HG03558 (cell line): ENCODE data around the gene ULK4.

Experiments used
- ATAC-seq: cut with Tn5 transposase; IDR thresholded peaks from one replicate; pipeline ENCODE4 v1.9.1; 2021; ENCODE audit warnings: moderate number of reproducible peaks; ENCODE audit not compliant: unreplicated experiment; ENCODE audit errors: extremely low read depth

The ULK4 gene

DNA sequence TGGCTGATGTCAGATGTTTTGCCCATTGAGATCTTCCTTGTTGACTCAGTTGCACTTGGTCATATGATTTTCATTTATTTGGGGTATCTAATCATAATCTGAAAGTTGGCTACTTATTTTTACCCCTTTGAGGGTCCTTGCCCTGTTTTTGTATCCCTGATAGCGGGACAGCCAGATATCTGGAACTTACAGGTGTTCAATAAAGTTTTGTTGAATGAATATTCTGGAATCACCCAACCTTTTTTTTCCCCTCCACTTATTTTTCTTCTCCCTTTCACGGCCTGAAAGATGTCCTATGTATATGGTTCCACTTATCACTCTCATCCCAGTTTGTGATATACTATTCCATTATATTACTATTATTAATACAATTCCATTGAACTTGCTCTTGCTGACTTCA is 749.8 kb downstream of the ULK4 start:
- ATAC-seq = no peak

DNA sequence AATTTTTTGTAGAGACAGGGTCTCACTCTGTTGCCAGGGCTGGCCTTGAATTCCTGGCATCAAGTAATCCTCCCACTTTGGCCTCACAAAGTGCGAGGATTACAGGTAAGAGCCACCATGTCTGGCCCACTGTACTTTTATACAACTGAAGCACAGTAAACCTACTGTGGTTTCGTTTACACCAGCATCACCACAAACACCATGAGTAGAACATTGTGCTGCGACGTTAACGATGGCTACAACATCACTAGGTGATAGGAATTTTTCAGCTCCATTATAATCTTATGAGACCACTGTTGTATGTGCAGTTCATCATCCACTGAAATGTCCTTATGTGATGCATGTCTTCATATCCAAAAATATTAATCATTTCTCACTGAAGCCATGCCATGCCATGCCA is 750.9 kb downstream of the ULK4 start:
- ATAC-seq = no peak

DNA sequence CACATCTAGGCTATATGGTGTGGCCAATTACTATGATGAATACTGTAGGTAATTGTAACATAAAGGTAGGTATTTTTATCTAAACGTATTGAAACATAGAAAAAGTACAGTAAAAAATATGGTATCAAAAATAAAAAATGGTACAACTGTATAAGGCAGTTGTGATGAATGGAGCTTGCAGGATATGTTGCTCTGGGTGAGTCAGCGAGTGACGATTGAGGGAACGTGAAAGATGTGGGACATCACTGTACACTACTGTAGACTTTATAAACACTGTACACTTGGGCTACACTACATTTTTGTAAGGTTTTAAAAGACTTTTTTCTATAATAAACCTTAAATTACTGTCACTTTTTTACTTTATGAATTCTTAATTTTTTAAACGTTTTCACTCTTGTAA is 752.3 kb downstream of the ULK4 start:
- no peak for ATAC-seq

DNA sequence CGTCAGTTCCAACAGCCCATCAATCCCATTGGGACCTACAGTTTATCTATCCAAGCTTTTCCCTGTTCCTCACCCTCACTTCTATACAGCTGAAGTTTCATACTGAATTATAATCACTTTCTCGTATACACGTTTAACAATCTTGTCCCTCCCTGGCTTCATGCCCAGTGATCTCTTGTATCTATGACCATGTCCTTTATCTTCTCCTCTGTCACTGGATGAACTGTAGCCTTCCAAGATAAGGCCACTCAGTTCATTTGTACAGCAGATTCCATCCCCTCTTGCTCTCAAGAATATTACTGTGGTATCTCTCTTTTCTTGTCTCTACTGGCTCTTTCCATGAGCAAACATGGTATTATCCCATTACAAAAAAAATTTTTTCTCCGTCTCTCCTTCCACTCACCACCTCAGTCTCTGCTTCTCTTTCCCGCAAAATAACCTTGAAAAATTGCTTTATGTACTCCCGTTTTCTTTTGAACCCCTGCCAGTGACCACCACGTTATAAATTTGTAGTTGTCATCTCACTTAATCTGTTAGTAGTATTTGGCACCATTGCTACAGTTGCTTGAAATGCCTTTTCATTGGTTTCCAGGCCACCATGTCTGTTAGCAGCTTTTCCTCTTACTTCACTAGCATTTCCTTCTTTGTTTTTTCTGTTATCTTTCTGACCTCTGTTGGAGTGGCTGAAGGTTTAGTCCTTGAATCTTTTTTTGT is 753.2 kb downstream of the ULK4 start:
- ATAC-seq = no peak

DNA sequence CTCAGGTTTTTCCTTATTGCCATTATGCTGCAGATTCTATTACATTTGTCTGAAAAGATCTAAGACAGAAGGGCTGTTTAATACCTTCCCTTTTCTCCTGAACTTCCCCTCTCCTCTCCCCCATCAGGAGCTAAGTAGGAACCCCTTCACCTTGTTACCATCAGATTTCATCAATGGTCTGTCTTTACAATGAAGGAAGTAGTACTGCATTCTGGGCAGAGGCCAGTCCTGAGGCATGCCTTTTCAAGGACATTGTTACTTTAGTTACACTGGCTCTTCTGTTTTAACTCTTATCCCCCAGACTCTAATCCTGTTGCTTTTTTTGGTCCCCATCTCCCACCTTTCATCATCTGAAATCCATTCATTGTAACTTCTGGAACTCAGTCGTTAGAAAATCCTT is 754.5 kb downstream of the ULK4 start:
- no peak for ATAC-seq

DNA sequence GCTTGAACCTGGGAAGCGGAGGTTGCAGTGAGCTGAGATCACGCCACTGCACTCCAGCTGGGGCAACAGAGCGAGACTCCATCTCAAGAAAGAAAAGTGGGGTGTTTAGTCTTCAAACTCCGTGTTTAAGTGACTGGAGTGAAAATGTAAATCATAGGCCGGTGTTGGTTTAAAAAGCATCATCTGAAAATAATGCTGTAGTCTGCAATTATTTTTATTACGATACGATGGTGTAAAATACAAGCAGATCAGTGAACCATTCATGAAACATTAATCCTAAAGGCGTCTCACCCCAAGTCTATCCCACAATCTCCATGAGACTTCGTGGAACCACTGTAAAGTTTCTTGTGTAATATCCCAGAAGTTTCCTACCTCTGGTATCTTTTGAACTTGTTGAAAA is 756.3 kb downstream of the ULK4 start:
- ATAC-seq = no peak

DNA sequence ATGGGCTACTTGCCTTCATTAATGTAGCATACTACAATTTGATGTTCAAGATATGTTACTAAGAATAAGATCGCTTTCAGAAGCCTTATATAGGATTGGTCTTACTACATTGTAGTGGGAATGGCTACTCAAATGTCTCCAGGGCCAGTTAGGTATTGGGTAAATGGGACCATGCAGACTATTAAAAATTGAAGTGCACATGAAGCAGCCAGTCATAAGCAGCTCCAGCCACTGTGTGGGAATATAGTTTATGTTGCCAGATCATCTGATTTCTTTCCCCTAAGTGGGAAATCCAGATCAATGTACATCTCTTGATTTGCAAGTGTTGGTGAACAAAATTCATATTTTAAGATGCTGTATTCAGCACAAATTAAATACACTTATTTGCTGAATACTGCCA is 757.5 kb downstream of the ULK4 start:
- no peak for ATAC-seq

DNA sequence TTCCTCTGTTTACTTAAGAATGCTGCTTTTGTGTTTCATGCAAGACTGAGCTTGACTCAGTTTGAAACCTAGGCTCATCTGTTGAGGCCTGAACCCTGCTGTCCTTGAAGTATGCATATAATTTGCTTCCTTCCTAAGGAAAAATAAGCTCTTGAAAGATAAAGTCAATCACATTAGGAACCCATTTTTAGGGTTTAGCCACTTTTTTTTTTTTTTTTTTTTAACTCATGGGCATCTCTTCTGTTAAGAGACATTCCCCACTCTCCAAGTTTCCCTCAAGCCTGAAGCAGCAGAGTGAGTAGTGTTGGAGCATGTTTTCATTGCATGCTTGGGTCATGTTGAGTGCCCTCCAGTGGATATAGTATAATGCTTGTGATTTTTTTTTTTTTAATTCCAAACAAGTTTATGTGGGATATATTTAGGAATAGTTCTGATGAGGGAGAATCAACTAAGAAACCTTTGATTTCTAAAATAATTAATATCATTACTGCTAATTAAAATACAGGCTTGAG is 759.0 kb downstream of the ULK4 start:
- no peak for ATAC-seq

DNA sequence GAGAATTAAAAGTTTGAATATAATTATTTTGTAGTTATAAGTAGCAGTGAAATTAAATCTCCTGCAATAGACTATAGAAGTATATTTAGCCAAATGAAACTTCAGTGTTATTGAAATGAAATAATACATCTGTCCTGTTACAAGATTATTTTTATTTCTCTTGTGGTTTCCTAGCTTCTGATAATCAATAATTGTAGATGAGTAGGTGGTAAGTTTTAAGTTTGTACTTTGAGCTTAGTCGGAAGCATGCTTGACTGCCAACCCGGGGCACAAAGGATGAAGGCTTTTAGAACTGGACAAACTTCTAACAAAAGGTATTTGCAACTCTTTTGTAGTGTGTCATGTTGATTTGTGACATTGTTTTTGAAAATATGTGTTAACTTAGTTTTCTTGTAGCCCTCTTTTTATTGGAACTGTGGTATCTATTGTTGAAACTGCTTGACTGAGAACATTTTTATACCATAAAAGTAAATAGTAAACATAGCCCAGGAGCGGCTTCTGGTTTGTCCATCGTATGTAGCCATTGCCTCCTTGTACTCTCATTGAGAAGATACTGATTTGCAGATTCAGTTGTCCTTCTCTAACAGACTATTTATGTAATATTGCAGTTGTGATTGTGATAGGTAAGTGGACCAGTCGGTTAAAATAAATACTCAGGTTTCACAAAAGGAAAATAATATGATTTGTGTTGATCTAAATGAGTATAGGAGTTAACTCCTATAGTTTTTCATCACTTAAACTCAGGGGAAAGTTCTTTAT is 759.6 kb downstream of the ULK4 start:
- ATAC-seq = no peak

DNA sequence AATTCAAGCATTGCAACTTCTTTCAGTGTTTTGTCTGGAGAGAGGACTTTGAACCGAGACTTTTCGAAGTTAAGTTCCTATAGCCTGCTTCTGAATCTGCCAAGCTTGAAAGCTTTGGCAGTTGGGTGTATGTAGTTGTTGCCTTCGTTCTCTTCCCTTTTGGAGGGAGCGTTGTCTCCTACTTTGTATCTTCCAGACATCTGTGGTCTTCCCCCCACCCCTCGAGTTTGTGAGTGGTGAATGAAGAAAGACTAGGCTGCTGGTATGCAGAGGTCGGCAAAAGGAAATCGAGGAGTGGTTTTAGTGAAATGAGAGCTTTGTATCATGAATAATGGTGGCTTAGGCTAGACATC is 761.3 kb downstream of the ULK4 start:
- ATAC-seq = no peak

DNA sequence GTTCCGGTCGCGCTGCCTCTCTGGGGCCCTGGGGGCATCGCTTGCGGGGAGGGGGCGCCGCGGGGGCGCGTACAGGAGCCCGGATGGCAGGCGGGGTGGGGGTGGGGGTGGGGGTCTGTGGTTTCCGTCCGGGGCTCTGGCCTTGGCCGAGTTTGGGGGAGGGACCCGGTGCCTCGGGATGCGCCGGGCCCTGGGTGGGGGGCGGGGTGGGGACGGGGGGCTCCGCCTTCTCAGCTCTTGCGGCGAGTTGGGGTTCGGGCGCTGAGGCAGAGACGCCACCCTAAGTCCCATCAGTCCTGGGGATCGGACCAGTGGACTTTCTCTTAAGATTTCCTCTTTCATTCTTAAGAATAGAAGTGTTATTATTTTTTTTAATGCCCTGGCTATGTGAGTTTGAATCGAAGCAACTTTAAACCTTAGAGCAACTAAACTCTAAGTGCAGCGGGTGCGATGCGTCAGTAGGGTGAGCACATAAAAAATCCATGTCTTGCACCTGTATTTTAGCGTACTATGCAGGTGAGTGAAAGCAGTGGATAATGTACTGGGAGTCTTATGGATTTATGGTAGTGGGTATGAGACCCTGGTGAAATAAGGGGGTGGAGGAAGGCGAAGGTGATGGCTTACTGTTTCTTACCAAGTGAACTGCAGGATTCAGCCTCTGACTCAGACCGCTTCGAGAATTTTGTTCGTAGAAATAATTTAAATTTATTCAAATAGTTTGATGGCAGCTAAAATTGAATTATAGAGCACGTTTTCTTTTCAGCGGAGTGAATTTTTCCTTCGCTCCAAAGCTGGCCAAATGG is 761.8 kb downstream of the ULK4 start:
- no peak for ATAC-seq

DNA sequence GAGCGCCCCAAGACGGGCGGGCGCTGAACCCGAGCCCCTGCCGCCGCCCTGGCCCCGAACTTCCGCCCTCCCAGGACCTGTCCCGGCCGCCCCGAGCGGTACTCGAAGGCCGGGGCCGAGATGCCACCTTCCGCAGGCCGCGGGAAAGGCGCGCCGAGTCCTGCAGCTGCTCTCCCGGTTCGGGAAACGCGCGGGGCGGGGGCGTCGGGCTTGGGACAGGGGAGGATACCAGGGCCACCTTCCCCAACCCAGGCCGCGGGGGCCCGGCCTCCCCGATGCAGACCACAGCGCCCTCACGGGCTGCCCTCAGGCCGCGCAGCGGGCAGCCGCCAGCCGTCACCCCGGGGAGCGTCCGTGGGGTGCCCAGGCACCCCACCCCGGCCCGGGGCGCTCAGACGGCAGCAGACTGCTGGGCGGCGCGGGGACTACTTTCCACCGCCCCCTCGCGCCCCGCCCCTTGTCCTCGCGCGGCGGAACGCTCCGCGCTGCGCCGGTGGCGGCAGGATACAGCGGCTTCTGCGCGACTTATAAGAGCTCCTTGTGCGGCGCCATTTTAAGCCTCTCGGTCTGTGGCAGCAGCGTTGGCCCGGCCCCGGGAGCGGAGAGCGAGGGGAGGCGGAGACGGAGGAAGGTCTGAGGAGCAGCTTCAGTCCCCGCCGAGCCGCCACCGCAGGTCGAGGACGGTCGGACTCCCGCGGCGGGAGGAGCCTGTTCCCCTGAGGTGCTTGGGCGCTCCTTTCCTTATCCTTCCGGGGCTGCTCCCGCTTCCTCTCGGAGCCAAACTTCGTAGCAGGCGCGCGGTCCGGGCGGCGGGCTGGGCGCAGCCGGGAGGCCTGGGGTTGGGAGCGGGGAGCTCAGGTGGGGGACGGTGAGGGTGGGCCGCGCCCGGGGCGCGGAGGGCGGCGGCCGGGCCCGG is 762.7 kb downstream of the ULK4 start, which contains the start of gene CTNNB1:
TSS of gene CTNNB1 (plus strand) at position 556 of the 916 bp plus-strand sequence. CDS start 24,564 bp downstream, outside the sequence.
- ATAC-seq = peak; percentile 66

DNA sequence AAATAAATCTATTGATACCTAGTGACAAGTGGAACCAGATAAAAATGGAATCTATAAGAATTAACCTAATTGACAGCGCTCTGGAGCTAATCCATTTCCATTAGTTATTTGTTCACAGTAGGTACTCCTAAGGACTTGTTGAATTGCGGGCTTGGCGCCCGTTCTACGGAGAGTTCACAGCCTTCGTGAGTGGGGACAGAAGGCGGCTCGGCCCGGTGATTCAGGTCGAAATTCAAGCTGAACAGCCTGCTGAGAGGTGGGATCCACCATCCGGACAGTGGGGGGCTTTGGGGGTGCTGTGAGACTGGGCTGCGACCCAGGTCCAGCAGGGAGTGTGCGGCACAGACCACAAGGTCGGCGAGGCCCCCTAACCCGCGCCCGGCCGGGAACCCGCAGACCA is 763.4 kb downstream of the ULK4 start:
- no peak for ATAC-seq

DNA sequence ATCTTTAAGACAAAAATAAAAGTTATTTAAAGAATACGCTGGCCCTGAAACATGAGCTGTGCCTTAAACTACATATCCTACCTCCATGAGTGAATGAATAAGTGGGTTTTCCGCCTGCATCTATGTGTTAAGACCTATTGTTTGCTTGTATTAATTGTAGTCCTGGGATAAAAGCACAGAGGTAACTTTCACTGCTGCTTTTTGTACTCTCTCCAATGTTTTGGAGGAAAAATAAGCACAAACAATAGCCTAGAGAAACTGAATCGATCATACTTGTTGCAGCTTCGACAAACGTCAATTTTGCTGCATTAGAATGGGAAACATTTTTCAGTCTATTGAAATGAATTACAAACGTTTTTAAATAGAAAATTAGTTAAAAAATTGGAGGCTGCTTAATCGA is 763.9 kb downstream of the ULK4 start:
- ATAC-seq = no peak
